ENCODE measurements around the gene KANK4.

The KANK4 gene

DNA sequence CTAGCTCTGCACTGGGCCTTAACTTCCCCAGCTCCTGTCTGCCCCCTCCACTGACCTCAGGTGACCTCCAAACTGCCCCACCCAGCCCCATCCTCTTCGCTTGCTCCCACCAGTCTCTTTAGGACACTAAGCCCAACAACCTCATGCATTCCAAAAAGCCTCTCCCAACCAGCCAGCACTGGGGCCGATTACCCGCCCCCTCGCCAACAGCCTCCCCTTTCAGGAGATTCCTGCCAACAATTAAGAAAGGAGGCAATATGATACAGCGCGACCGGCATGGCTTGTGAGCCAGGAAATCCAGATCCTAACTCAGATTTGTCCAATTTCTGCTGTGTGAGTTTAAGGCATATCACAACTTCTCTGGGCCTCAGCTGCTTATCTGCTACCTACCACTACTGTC is 14.7 kb downstream of the KANK4 start:
- no peaks in the 10 kb centered on the region for H3K9me3 ChIP-seq (ENCODE audit: insufficient read depth, low read length)
- H3K4me3 ChIP-seq (ENCODE audit: insufficient read depth, low read length, poor library complexity, severe bottlenecking) = no peak overlapping the region
- no peak overlapping the region for H3K27ac ChIP-seq (ENCODE audit: low read depth, low read length)
- no peaks in the 10 kb centered on the region for H4K20me1 ChIP-seq (ENCODE audit: low read depth, low read length)
- H3F3A ChIP-seq (ENCODE audit: insufficient read depth) = no peaks in the 10 kb centered on the region
- no peak overlapping the region for H3K4me2 ChIP-seq (ENCODE audit: low read depth, low read length, poor library complexity, severe bottlenecking)
- no peaks in the 10 kb centered on the region; the same call in 1 of the 2 replicates for H3K27me3 ChIP-seq (ENCODE audit: low read length)
- H3K36me3 ChIP-seq (ENCODE audit: low read length) = no peaks in the 10 kb centered on the region
- no peak overlapping the region for H3K9ac ChIP-seq (ENCODE audit: low read length)
- no peak overlapping the region for H2AFZ ChIP-seq (ENCODE audit: low read depth, low read length, severe bottlenecking)
- no peaks in the 10 kb centered on the region for H3K9me2 ChIP-seq (replicated peaks; ENCODE audit: insufficient read depth, low read length)
- TF ChIP-seq, protein P1, sequence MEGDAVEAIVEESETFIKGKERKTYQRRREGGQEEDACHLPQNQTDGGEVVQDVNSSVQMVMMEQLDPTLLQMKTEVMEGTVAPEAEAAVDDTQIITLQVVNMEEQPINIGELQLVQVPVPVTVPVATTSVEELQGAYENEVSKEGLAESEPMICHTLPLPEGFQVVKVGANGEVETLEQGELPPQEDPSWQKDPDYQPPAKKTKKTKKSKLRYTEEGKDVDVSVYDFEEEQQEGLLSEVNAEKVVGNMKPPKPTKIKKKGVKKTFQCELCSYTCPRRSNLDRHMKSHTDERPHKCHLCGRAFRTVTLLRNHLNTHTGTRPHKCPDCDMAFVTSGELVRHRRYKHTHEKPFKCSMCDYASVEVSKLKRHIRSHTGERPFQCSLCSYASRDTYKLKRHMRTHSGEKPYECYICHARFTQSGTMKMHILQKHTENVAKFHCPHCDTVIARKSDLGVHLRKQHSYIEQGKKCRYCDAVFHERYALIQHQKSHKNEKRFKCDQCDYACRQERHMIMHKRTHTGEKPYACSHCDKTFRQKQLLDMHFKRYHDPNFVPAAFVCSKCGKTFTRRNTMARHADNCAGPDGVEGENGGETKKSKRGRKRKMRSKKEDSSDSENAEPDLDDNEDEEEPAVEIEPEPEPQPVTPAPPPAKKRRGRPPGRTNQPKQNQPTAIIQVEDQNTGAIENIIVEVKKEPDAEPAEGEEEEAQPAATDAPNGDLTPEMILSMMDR (IDR thresholded peaks at IDR 0.05; ENCODE audit: insufficient read depth, low read length, poor library complexity, severe bottlenecking) = no peak
- TF ChIP-seq EZH2phosphoT487 (conservative IDR thresholded peaks at IDR 0.05; ENCODE audit: low read length) = no peak
- no peaks in the 10 kb centered on the region for H3K79me2 ChIP-seq (ENCODE audit: insufficient read depth, low read length)

- Histone ChIP-seq H4K20me1 (ENCODE audit: low read depth, low read length) (no peaks in the 10 kb centered on the region), H3K27ac (ENCODE audit: low read depth, low read length) (no peak overlapping the region), H3K36me3 (ENCODE audit: low read length) (no peaks in the 10 kb centered on the region), H3K79me2 (ENCODE audit: insufficient read depth, low read length) (no peaks in the 10 kb centered on the region), H3K9me2 (replicated peaks; ENCODE audit: insufficient read depth, low read length) (no peaks in the 10 kb centered on the region), H3K9ac (ENCODE audit: low read length) (no peak overlapping the region), H2AFZ (ENCODE audit: low read depth, low read length, severe bottlenecking) (no peak overlapping the region), H3K4me3 (ENCODE audit: insufficient read depth, low read length, poor library complexity, severe bottlenecking) (no peak overlapping the region), H3K9me3 (ENCODE audit: insufficient read depth, low read length) (no peaks in the 10 kb centered on the region), H3K27me3 (ENCODE audit: low read length) (no peaks in the 10 kb centered on the region; the same call in 1 of the 2 replicates), H3K4me2 (ENCODE audit: low read depth, low read length, poor library complexity, severe bottlenecking) (no peak overlapping the region), H3F3A (ENCODE audit: insufficient read depth) (no peaks in the 10 kb centered on the region)
- TF ChIP-seq, protein P1 (IDR thresholded peaks at IDR 0.05; ENCODE audit: insufficient read depth, low read length, poor library complexity, severe bottlenecking) = no peak
- TF ChIP-seq EZH2phosphoT487 (conservative IDR thresholded peaks at IDR 0.05; ENCODE audit: low read length) = no peak
Measured at GRCh38 chr1:62301726-62302390, 17.4 kb downstream of the KANK4 start.

DNA sequence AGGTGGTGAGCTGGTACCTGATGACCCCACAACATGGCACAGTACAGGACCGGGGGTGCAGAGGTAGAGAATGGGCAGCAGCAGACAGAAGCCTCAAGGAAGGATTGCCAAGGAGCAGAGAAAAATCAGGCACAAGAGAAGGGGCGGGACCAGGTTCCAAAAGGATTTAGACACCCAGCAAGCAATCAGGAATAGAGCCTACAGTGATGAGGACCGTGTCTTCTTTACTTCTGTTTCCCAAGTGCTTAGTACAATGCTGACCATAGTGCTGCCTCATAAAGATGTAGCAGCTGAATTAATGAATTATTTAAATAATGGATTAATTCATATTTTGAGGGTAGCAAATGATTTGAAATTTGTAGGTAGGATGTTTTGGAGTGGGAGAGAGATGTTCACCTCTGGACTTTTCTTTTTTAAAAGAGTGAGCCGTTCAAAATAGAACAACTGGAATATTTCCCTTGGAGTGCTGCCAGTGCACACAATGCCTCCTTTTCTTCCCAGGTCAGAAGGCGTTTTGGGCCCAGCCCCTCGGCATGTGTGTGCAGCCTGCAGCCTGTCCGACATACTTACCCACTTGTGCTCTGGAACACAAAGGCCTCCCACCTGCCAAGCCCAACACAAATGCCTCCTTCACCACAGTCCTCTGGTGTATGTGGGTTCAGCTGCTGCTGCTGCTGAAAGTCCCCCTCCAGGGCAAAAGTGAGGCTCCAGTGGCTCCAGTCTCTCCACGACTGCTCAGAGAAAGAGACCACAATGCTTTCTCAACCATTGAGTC is 19.6 kb downstream of the KANK4 start:
- Histone ChIP-seq H4K20me1 (ENCODE audit: low read depth, low read length) (no peaks in the 10 kb centered on the region), H3K9me3 (ENCODE audit: insufficient read depth, low read length) (no peaks in the 10 kb centered on the region), H3F3A (ENCODE audit: insufficient read depth) (no peaks in the 10 kb centered on the region), H3K4me2 (ENCODE audit: low read depth, low read length, poor library complexity, severe bottlenecking) (no peak overlapping the region), H3K4me3 (ENCODE audit: insufficient read depth, low read length, poor library complexity, severe bottlenecking) (no peak overlapping the region), H3K9ac (ENCODE audit: low read length) (no peak overlapping the region), H3K27me3 (ENCODE audit: low read length) (no peaks in the 10 kb centered on the region; the same call in 1 of the 2 replicates), H2AFZ (ENCODE audit: low read depth, low read length, severe bottlenecking) (no peak overlapping the region), H3K36me3 (ENCODE audit: low read length) (no peaks in the 10 kb centered on the region), H3K9me2 (replicated peaks; ENCODE audit: insufficient read depth, low read length) (no peaks in the 10 kb centered on the region), H3K79me2 (ENCODE audit: insufficient read depth, low read length) (no peaks in the 10 kb centered on the region), H3K27ac (ENCODE audit: low read depth, low read length) (no peak overlapping the region)
- TF ChIP-seq EZH2phosphoT487 (conservative IDR thresholded peaks at IDR 0.05; ENCODE audit: low read length) = no peak
- TF ChIP-seq, protein P1 (IDR thresholded peaks at IDR 0.05; ENCODE audit: insufficient read depth, low read length, poor library complexity, severe bottlenecking) = no peak

Data from SU-DHL-6 (cell line).